Fibroblast of skin of right biceps (primary cell): ENCODE measurements around the gene CPNE1.
"Not testable (repeated sequence)": the region's sequence is repeated elsewhere in the genome, so short reads cannot be mapped to it uniquely, and the experiment has no call there.

Experiments
- DNase-seq: peaks from one replicate; pipeline ENCODE4 v3.0.0-alpha.2; 2013

The CPNE1 gene

DNA sequence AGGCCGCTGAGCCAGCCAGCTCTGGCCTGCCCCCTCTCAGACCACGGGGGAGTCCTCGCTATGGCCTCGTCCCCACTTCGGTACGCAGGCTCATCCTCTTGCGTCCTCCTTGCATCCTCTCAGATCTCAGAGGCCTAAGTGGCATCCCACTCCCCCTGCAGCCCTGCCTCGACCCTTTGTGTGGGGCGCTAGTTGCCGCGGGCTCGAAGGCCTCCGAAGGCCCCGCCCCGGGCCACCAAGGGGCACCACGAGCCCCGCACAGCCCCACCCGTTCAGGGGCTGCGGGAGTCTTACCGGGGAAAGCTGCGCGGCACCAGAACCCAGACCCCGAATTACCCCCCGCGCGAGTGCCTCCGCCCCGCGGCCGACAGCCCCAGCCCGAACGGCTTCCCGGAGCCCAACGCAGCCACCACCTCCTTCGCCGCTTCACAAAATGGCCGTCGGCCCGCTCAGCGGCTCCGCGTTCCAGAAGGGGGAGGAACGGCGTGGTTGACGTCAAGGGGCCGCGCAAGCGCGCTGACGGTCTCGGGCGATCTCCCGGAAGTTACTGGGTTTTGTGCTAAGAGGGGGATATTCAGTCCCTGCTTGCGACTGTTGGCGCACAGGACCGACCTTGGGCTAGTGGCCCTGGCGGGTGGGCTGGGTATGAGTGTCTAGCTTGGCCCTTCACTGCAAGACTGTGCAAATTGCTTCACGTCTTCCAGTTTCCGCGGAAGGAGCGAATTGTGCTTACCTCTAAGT lies at the start of gene CPNE1, which contains the start of gene RBM12:
TSS of gene CPNE1 (minus strand) at position 435 of the 741 bp plus-strand sequence. CDS start 31,977 bp downstream, outside the sequence.
TSS of gene RBM12 (minus strand) at position 435 of the 741 bp plus-strand sequence. CDS start 9,578 bp downstream, outside the sequence.
- DNase-seq = peak; percentile 93

DNA sequence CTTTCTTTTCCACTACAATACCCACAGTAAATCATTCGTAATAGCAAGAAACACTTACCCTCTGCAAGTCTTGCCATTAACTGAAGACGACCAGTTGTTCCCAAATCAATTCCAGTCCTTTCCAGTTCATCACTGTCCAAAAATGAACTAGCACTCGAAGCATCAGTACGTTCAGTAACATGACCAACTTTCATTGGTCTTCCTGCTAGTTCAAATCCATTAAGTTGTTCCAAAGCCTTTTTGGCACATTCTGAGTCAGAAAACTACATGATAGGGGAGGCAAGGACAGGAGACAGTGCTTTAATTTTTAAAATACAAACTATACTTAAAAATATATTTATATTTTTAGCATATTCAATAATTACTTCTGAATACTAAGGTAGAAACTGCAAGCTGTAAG lies 49.4 kb upstream of the CPNE1 start:
- DNase-seq = no peak

DNA sequence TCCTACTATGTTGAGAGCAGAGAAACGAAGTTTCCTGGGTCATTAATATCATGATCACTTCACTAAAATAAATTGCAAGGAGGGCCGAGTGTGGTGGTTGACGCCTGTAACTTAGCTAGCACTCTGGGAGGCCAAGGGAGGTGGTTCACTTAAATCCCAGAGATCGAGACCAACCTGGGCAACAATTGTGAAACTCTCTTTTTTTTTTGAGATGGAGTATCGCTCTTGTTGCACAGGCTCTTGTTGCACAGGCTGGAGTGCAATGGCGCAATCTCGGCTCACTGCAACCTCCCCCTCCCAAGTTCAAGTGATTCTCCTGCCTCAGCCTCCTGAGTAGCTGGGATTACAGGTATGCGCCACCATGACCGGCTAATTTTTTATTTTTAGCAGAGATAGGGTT lies 48.4 kb upstream of the CPNE1 start:
- DNase-seq = not testable (repeated sequence)

DNA sequence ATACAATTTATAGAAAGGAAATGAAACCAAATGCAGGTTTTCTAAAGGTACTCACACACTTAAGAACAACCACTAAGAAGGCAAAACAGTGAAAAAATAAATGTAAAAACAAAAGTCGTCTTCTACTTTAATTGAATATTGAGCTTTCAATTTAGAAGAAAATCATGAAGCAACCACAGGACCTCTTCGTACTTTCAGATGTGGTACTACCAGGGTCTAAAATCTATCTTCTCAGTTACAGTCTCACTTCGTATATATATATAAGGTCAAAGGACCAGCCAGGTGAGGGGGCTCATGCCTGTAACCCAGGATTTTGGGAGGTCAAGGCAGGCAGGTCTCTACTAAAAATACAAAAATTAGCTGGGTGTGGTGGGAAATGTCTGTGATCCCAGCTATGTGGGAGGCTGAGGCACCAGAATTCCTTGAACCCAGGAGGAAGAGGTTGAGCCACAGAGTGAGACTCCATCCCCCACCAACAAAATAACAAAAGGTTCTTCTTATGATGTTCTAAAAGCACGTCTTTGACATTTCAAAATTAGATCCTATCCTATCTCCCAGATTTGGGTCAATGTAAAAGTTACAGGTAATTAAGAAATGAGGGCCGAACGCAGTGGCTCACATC lies 47.0 kb upstream of the CPNE1 start:
- DNase-seq = no peak

DNA sequence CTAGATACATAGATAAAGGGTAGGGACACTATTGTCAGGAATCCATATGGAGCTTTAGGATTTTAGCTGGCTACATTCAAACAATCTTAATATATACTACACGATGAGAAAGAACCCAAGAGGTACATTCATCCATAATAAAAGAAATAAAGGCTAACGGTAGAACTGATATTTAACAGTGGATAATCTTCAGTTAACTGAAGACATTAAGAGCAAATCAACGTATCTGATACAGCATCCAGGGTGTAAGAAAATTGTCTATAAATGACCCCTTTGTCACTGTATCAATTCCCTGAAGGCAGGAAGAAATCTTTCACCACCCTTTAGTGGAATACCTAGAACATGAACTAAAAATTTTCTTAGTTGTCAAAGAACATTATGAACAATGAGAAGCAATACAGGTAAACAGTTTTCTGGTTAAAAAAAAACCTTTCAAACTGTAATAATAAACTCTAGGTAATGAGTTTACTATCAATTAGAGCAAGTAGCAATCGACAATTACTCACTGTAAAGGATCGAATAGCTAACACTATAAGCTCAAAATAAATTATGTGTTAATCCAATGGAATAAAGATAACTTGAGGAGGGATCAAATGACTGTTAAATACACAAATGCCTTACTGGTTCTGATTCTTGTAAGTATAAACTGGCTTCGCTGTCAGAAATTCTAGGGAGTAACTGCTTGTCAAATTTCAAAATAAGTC lies 46.3 kb upstream of the CPNE1 start:
- no peak for DNase-seq

DNA sequence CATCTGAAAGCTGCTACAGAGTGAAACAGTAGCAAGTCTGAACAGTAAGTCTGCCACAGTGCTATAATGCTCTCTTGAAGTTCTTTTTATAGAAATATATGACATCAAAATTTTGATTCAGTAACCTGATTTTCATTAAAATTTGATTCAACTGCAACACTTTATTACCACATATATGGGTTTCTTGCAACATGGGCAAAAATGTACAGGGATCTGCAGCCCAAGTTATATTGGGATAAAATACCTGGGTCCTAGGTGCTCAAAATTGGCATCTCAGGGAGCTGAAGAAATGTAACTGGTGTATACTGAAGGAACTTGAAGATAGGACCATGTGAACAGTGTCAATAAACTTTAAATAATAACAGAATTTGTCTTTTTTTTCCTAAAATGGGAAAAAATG lies 45.3 kb upstream of the CPNE1 start:
- no peak for DNase-seq

DNA sequence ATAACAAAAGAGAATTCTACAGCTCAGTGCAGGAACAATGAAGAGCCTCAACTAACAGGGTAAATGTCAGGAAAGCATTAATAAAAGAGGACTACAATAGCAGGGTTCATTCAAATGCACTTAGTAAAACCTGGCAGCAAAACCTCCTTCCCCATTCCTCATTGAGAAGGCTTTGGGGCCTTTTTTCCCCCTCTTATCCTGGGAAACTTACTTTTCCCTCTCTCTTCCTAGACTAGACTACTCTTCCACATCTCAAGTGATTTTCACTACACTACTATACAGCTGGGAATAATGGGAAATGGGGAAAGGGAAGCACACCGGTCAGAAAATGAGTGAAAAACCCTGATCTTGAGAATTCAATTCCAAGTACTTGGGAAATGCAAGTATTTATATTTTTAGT lies 44.6 kb upstream of the CPNE1 start:
- no peak for DNase-seq

DNA sequence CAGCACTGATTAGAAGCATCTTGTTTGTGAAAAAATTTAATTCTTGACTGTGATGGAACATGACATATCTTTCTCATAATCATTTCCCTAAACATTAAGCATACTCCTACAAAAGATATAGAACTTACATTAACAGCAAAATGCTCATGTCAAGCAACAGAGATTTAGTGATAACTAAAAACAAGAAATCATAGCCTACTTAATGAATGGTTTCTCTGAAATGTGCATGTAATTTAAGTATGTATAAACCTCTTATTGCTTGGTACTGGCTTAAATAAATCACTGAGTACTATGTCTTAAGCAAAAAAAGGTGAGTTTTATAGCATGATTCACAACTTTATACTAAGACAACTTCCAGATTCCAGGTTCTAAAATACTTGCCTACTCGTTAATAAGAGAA lies 43.8 kb upstream of the CPNE1 start:
- no peak for DNase-seq

DNA sequence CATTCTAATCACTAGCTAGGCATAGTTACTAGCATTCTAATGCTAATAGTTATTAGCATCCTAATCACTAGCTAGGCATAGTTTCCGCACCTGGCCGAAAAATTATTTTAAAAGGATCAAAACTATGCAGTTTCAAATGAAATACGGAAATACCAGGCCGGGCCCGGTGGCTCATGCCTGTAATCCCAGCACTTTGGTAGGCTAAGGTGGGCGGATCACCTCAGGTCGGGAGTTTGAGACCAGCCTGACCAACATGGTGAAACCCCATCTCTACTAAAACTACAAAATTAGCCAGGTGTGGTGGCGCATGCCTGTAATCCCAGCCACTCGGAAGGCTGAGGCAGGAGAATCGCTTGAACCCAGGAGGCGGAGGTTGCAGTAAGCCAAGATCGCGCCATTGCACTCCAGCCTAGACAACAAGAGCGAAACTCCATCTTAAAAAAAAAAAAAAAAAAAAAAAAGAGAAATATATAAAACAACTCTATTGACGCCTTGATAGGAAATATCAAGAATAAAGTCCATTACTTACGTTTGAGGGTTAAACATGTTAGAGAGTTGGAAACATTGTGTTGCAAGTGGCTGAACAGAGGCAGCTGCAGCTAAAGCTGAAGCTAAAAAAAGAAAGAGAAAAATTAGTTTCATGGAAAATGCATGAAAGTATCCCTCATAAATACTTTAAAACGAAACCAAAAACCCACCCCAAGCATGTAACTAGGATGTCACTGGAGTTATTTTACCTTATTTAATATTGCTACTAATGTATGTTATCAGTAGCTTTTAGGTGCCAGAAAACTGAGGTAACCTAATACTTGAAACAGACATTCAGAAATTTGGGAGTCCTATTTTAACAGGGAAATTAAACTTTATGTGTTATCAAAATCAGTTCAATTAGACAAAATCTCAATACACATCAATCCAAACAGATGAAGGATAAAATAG lies 42.2 kb upstream of the CPNE1 start:
- DNase-seq = not testable (repeated sequence)

DNA sequence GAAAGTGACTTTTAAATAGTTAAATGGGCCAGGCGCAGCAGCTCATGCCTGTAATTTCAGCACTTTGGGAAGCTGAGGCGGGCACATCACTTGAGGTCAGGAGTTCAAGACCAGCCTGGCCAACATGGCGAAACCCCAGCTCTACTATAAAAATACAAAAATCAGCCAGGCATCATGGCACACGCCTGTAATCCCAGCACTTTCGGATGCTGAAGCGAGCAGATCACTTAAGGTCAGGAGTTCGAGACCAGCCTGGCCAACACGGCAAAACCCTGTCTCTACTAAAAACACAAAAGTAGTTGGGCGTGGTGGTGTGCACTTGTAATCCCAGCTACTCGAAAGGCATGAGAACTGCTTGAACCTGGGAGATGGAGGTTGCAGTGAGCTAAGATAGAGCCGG lies 41.2 kb upstream of the CPNE1 start:
- DNase-seq = not testable (repeated sequence)

DNA sequence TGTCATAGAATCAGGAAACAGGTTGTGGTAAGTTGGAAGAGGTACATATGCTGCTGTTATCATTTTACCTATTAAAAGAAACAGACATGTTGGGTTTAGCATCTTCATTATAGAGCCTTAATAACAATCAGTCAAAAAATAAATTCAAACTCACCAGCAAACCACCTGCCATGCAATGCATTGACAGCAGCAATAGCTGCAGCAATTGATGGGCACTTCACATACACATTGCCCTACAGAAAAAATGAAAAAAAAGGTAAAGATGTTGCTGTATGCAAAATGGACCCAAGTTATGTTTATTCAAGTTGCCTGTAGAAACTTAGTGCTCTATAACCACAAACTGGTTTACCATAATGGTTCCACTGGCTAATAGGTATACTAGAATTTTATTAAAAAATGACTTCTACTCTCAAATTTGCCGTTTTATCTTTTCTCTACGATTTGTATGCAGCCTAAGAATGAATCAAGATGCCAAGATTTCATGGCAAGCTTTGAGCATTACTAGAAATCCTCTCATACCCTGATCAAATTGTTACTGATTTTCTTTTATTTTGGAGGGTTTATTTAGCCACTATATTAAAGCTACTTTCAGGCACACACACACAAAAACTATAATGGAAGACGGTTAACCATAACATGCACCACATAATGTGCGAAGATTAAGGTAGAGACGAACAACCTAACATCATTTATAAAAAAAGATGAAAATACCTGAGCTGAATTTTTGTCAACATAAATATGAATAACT lies 40.0 kb upstream of the CPNE1 start:
- DNase-seq = no peak

DNA sequence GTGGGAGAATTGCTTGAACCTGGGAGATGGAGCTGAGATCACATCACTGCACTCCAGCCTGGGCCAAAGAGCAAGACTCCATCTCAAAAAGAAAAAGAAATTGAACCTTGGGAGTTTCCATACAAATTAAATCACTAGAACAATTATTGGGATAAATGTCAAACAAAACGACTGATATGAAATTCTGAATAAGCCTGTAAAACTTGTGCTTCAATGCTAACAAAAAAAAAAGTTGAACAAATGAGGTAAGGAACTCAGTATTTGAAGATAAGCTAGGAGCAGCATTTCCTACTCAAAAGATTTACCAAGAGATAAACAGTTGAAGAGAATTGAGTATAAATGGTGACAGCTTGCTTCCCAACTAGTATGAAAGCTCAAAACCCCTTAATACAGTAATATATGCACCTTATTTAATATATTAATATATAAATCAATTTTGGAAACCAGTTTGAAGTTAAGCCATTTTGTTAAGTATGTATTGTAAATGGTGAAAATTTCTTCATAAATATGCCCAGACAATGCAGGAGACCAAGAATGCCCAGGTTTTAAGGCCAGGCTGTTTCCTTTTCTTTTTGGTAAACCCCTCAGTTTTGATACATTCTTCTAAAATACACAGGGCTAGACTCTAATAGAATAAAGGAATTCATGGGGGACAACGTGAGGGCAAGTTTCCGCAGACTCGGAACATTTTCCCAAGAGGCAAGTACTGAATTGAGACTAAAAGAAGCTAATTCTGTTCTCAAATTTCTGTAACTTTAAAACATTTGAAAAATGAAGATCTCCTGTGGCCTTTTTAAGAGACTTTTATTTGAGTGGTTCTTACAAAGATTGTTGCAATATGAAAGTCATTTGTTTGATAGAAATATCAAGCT lies 38.4 kb upstream of the CPNE1 start:
- no peak for DNase-seq

DNA sequence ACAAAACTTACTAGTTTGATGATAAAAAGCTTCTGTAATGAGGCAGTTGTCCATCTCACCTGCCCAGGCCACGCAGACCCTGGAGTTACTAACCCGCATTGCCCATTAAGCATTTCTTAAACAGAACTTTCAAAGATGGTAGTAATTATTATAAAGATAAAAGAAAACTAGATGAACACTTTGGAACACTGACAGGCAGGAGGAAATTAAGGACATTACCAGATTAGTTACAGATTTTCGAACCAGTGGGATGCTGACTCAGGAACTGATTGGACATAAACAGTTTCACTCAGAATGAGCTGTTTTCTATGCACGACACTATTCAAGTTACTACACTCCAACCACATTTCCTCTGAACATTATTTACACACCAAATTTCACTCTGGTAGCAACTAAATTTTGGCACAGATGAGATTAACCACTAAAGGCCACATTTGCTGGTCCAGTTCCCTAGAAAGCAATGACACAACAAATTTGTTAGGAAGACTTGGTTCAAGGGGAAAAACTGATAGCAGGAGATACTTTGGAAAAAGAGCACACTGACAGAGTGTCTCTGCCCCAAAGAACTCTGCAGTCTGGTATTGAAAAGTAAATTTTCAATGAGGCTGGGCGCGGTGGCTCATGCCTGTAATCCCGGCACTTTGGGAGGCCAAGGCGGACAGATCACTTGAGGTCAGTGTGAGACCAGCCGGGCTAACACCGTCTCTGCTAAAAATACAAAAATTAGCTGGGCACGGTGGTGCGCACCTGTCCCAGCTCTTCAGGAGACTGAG lies 37.5 kb upstream of the CPNE1 start:
- DNase-seq = peak; percentile 60

DNA sequence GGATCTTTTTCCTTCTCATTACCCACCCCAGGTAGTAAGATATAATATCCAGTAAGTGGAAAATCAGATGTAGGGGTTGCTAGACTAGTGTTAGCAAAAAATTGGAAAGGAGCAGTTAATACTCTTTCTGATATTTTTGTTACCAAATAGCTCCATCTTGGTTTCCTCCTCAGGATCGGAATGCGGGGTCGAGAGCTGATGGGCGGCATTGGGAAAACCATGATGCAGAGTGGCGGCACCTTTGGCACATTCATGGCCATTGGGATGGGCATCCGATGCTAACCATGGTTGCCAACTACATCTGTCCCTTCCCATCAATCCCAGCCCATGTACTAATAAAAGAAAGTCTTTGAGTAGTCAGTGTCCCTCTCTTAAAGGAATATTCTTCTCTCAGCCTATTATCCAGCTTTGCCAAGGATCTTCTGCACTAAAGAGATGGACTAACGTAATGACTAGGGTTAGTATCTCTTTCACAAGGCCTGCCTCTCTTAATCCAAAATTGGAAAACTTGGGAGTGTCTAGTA lies 36.0 kb upstream of the CPNE1 start:
- no peak for DNase-seq

DNA sequence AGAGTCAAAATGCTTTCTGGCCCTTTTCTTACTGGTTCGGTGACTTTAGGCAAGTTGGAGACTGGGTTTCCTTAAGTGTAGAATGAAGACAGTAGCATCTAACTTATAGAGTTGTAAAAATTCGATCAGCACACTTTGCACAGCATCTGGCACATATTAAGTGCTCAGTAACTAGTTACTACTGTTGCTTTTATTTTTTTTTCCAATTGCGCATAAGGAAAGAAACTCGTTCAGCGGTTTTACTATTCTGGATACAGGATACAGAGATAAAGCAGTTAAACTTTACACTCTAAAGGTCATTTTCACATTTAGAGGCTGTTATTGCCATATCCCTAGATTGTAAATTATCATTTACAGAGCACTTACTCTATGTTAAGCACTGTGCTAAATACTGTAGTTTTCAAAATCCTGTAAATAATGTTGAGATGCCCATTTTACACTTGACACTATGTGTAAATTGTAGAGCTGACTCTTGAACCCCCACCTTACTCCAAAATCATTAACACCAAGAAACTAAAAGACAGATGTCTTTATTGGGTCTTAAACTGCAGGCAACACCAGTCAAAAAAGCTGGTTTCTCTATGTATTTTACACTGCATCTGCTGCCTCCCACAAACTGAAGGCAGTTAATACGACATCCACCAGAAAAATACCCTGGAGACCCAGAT lies 35.4 kb upstream of the CPNE1 start:
- peak; percentile 26 for DNase-seq

DNA sequence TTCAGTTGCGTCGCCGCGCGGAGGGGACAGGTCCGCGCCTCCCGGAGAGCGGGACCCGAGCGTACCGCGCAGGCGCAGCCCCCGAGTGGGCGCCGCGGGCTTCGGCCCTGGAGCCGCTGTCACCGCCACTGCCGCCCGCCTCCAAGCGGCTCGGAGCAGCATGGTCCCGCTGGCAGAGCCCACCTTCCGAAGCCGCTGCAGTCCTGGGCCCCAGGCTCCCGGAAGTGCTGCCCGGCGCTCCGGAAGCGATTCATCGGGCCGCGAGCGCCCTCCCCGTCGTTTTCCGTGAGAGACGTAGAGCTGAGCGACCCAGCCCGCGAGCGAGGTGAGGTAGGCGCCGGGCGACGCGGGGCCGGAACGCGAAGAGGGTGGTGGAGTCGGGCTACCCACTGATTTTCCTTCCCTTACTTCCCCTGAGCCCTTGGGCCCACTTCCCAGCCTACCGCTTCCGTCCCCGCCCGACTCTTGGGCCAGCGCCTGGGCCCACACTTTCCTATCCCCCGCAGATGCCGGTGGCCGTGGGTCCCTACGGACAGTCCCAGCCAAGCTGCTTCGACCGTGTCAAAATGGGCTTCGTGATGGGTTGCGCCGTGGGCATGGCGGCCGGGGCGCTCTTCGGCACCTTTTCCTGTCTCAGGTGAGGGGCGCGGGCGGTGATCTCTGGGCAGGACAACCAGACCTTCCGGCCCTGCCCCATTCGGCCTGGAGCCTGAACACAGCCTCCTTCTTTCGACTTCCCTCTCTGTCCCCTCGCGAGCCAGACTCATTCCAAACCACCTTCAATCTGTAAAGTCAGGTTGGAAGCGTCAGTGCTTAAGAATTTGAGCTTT lies 34.6 kb upstream of the CPNE1 start, which contains the start of the genes NFS1 and ROMO1:
TSS of gene NFS1 (minus strand) at position 226 of the 830 bp plus-strand sequence. CDS start at position 162, 64 bp downstream.
TSS of gene ROMO1 (plus strand) at position 279 of the 830 bp plus-strand sequence. CDS start at position 507, 228 bp downstream.
- DNase-seq = peak; percentile 83

DNA sequence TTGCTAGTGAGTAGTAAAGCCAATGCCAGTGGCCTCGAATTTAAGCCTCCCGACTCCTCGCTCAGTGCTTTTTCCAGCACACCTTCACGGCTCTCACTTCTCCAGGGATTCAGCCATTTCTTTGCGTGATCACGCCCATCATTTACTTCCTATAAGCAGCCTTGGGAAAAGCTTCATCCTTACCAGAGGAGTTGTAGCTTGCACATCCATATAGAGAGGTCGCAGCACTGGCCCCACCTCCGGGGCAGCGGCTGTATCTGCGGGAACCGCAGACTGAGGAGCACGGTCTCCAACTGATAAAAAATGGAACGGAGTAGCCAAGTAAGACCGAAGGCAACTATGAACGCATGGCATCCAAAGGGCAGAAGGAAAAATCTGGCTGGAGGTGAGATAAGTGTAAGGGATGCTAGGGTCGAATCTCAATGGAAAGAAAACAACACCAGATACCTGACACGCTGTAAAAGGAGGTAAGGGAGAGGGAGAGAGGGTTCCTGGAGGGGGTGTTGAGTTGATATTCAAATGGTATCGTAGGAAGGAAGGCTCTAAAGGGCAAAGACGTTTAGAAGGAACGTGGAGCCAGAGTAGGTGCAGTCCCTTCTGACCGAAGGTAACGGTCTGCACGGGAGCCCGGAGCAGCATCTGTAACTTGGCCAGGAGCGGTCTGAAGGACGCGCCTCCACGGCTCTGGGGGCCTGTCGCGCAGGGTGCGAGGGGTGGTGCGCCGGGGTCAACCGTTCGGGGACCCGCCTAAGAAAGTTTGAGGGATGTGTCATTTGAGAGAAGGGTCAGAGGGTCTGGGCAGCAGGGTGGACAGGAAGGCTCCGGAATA lies 33.8 kb upstream of the CPNE1 start:
- no peak for DNase-seq
